NB4 (cell line): ENCODE measurements around the gene WBP1.

Experiments used
- CTCF ChIP-seq: IDR thresholded peaks from one replicate; pipeline ENCODE4 v1.5.1; 2012; ENCODE audit warnings: low read depth, low read length
- MAX ChIP-seq: IDR thresholded peaks from 2 replicates; pipeline ENCODE4 v1.6.1; 2011; ENCODE audit warnings: low read depth, low read length
- MYC ChIP-seq: IDR thresholded peaks from 2 replicates; pipeline ENCODE4 v1.6.1; 2011; ENCODE audit warnings: low read depth, low read length
- POLR2A ChIP-seq: IDR thresholded peaks from 2 replicates; pipeline ENCODE4 v1.6.1; 2011; ENCODE audit warnings: mild to moderate bottlenecking; ENCODE audit not compliant: insufficient read length; ENCODE audit errors: extremely low read depth

GRCh38 chr2:74458132-74458937 is at the start of gene WBP1:
- TF ChIP-seq CTCF = no peak
- TF ChIP-seq POLR2A = no peak
- TF ChIP-seq MAX = no peak; the same call in 1 of the 2 replicates
- TF ChIP-seq MYC = no peak
